ENCODE data around the gene SMAD6. TPM values are rescaled to one million over a fixed set of nuclear protein-coding genes. Genes with fewer than 3 reads are reported as not detected.

Gene SMAD6
- total RNA-seq, 1 donor from 2014 or later, result 2.7 TPM

GRCh38 chr15:66738116-66738515 lies 36.1 kb downstream of the SMAD6 start:
- TF ChIP-seq EZH2 (IDR thresholded peaks at IDR 0.05; ENCODE audit: insufficient read depth, low read length) (no peak), CTCF (IDR thresholded peaks at IDR 0.05; ENCODE audit: insufficient read depth, low read depth, low read length) (no peak)
- Mint-ChIP-seq H3K27me3 (ENCODE audit: low read depth, unreplicated experiment) (peaks cover 13% of the 10 kb centered on the region), H3K4me3 (ENCODE audit: unreplicated experiment) (no peak overlapping the region), H3K4me1 (ENCODE audit: low read depth, unreplicated experiment) (no peaks in the 10 kb centered on the region), H3K27ac (ENCODE audit: unreplicated experiment) (no peak overlapping the region), H3K36me3 (ENCODE audit: low read depth, unreplicated experiment) (no peaks in the 10 kb centered on the region), H3K9me3 (ENCODE audit: unreplicated experiment) (no peaks in the 10 kb centered on the region)
- Histone ChIP-seq H3K4me1 (ENCODE audit: insufficient read depth, low read length) (peaks cover 12% of the 10 kb centered on the region), H3K79me2 (ENCODE audit: insufficient read depth, low read length) (peaks cover 18% of the 10 kb centered on the region), H3K27me3 (ENCODE audit: insufficient read depth, low read length) (no peaks in the 10 kb centered on the region), H3K4me3 (ENCODE audit: insufficient read depth, low read depth, low read length) (no peak overlapping the region), H3K4me2 (ENCODE audit: low read length) (no peak overlapping the region), H3K27ac (ENCODE audit: low read depth, low read length) (no peak overlapping the region), H2AFZ (ENCODE audit: low read depth, low read length) (no peak overlapping the region), H4K20me1 (ENCODE audit: insufficient read depth, low read length) (peaks cover 32% of the 10 kb centered on the region), H3K9me3 (ENCODE audit: insufficient read depth, low read depth, low read length) (no peaks in the 10 kb centered on the region), H3K36me3 (ENCODE audit: insufficient read depth, low read length) (no peaks in the 10 kb centered on the region), H3K9ac (ENCODE audit: low read length) (no peak overlapping the region)
- FAIRE-seq (no peak), DNase-seq (ENCODE audit: low read depth) (no peak)

- FAIRE-seq, result no peak
- peaks cover 12% of the 10 kb centered on the region for H3K4me1 ChIP-seq (ENCODE audit: insufficient read depth, low read length)
- peaks cover 32% of the 10 kb centered on the region for H4K20me1 ChIP-seq (ENCODE audit: insufficient read depth, low read length)
- H3K36me3 ChIP-seq (ENCODE audit: insufficient read depth, low read length), result no peaks in the 10 kb centered on the region
- Mint-ChIP-seq H3K36me3 (ENCODE audit: low read depth, unreplicated experiment) (no peaks in the 10 kb centered on the region), H3K4me3 (ENCODE audit: unreplicated experiment) (no peak overlapping the region), H3K27ac (ENCODE audit: unreplicated experiment) (no peak overlapping the region), H3K27me3 (ENCODE audit: low read depth, unreplicated experiment) (peaks cover 13% of the 10 kb centered on the region), H3K4me1 (ENCODE audit: low read depth, unreplicated experiment) (no peaks in the 10 kb centered on the region), H3K9me3 (ENCODE audit: unreplicated experiment) (no peaks in the 10 kb centered on the region)
- TF ChIP-seq EZH2 (IDR thresholded peaks at IDR 0.05; ENCODE audit: insufficient read depth, low read length) (no peak), CTCF (IDR thresholded peaks at IDR 0.05; ENCODE audit: insufficient read depth, low read depth, low read length) (no peak)
- no peak overlapping the region for H3K4me3 ChIP-seq (ENCODE audit: insufficient read depth, low read depth, low read length)
- no peak overlapping the region for H3K4me2 ChIP-seq (ENCODE audit: low read length)
- no peaks in the 10 kb centered on the region for H3K27me3 ChIP-seq (ENCODE audit: insufficient read depth, low read length)
- H3K9ac ChIP-seq (ENCODE audit: low read length), result no peak overlapping the region
- H3K9me3 ChIP-seq (ENCODE audit: insufficient read depth, low read depth, low read length), result no peaks in the 10 kb centered on the region
- no peak overlapping the region for H2AFZ ChIP-seq (ENCODE audit: low read depth, low read length)
- H3K79me2 ChIP-seq (ENCODE audit: insufficient read depth, low read length), result peaks cover 18% of the 10 kb centered on the region
- H3K27ac ChIP-seq (ENCODE audit: low read depth, low read length), result no peak overlapping the region
- no peak for DNase-seq (ENCODE audit: low read depth)
Measured at GRCh38 chr15:66738595-66738994, 36.6 kb downstream of the SMAD6 start.

GRCh38 chr15:66739287-66739686 lies 37.3 kb downstream of the SMAD6 start:
- no peak overlapping the region for H3K27ac Mint-ChIP-seq (ENCODE audit: unreplicated experiment)
- no peak for FAIRE-seq
- DNase-seq (ENCODE audit: low read depth), result no peak
- Histone ChIP-seq H2AFZ (ENCODE audit: low read depth, low read length) (no peak overlapping the region), H3K27ac (ENCODE audit: low read depth, low read length) (no peak overlapping the region), H3K9ac (ENCODE audit: low read length) (no peak overlapping the region), H3K4me3 (ENCODE audit: insufficient read depth, low read depth, low read length) (no peak overlapping the region), H3K36me3 (ENCODE audit: insufficient read depth, low read length) (no peaks in the 10 kb centered on the region), H3K79me2 (ENCODE audit: insufficient read depth, low read length) (peaks cover 13% of the 10 kb centered on the region), H3K9me3 (ENCODE audit: insufficient read depth, low read depth, low read length) (no peaks in the 10 kb centered on the region), H3K27me3 (ENCODE audit: insufficient read depth, low read length) (no peaks in the 10 kb centered on the region), H3K4me2 (ENCODE audit: low read length) (no peak overlapping the region), H3K4me1 (ENCODE audit: insufficient read depth, low read length) (peaks cover 12% of the 10 kb centered on the region), H4K20me1 (ENCODE audit: insufficient read depth, low read length) (peaks cover 32% of the 10 kb centered on the region)
- H3K9me3 Mint-ChIP-seq (ENCODE audit: unreplicated experiment), result no peaks in the 10 kb centered on the region
- H3K36me3 Mint-ChIP-seq (ENCODE audit: low read depth, unreplicated experiment), result no peaks in the 10 kb centered on the region
- no peaks in the 10 kb centered on the region for H3K4me1 Mint-ChIP-seq (ENCODE audit: low read depth, unreplicated experiment)
- TF ChIP-seq CTCF (IDR thresholded peaks at IDR 0.05; ENCODE audit: insufficient read depth, low read depth, low read length) (no peak), EZH2 (IDR thresholded peaks at IDR 0.05; ENCODE audit: insufficient read depth, low read length) (no peak)
- H3K4me3 Mint-ChIP-seq (ENCODE audit: unreplicated experiment), result no peak overlapping the region
- peaks cover 11% of the 10 kb centered on the region for H3K27me3 Mint-ChIP-seq (ENCODE audit: low read depth, unreplicated experiment)

All from astrocyte (in vitro differentiated cells and primary cell).